PC-9 (cell line): ENCODE data around the gene BACH2.

Source experiments
- EZH2 ChIP-seq: fragments of 200-600 bp; sonication (generic); IDR thresholded peaks from 2 replicates; pipeline ENCODE4 v1.8.0; 2017; ENCODE audit warnings: antibody characterized with exemption, low read depth
- TF ChIP-seq, protein P1 (sequence below): fragments of 200-600 bp; sonication (generic); conservative IDR thresholded peaks from 2 replicates; pipeline ENCODE4 v1.6.1; 2017; ENCODE audit warnings: mixed run types, antibody characterized with exemption, mild to moderate bottlenecking, moderate library complexity

DNA sequence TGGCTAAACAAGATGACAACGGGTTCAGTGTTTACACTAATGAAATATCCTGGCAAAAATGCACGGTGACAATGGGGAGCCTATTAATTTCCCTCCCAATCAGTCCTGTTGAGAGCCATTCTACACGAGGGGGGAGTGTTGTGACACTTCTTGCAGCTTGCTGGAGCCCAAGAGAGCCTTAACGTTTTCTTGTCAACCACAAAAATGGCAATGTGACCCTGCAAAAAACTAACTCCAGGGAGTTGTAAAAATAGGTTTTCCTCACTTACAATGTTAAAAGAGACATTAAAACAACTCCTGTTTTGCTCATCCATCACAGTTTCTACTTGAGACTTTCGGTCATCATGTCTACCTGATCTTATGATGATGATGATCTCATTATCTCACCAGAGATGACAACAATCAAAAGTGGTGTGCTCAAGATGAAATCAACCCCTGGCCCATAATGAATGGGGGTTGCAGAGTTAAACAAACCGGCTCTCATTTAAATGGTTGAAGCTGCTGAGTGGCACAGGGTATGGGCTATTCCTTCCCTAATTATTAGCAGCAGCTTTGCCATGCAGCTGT is 344.5 kb downstream of the BACH2 start:
- TF ChIP-seq, protein P1, sequence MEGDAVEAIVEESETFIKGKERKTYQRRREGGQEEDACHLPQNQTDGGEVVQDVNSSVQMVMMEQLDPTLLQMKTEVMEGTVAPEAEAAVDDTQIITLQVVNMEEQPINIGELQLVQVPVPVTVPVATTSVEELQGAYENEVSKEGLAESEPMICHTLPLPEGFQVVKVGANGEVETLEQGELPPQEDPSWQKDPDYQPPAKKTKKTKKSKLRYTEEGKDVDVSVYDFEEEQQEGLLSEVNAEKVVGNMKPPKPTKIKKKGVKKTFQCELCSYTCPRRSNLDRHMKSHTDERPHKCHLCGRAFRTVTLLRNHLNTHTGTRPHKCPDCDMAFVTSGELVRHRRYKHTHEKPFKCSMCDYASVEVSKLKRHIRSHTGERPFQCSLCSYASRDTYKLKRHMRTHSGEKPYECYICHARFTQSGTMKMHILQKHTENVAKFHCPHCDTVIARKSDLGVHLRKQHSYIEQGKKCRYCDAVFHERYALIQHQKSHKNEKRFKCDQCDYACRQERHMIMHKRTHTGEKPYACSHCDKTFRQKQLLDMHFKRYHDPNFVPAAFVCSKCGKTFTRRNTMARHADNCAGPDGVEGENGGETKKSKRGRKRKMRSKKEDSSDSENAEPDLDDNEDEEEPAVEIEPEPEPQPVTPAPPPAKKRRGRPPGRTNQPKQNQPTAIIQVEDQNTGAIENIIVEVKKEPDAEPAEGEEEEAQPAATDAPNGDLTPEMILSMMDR, result no peak
- no peak for TF ChIP-seq EZH2
